HepG2 (cell line): Measurements from ENCODE around the gene RBM12. TPM values are rescaled to one million over a fixed set of nuclear protein-coding genes. Genes with fewer than 3 reads are reported as not detected.

ENCODE experiments used
- DMAP1 ChIP-seq: IDR thresholded peaks from 2 replicates; pipeline ENCODE4 v1.6.1; 2016
- FOXJ3 ChIP-seq: sonication (generic); formaldehyde crosslinking; IDR thresholded peaks from 2 replicates; pipeline ENCODE4 v1.4.0; 2020; ENCODE audit warnings: missing genetic modification reagents, mild to moderate bottlenecking, borderline replicate concordance
- HNRNPUL1 ChIP-seq: fragments of 200-400 bp; formaldehyde crosslinking; IDR thresholded peaks from 2 replicates; pipeline ENCODE4 v1.6.1; 2017; ENCODE audit warnings: low read depth, mild to moderate bottlenecking, low read length, moderate library complexity
- HOXA9 ChIP-seq: sonication (generic); formaldehyde crosslinking; IDR thresholded peaks from 2 replicates; pipeline ENCODE4 v1.8.1; 2022; ENCODE audit warnings: missing genetic modification reagents, mild to moderate bottlenecking, moderate library complexity, borderline replicate concordance
- MIER2 ChIP-seq: IDR thresholded peaks from 2 replicates; pipeline ENCODE4 v1.6.1; 2016; ENCODE audit warnings: missing biosample characterization, missing genetic modification reagents
- NFATC3 ChIP-seq: sonication (generic); formaldehyde crosslinking; IDR thresholded peaks from 2 replicates; pipeline ENCODE4 v1.5.1; 2020; ENCODE audit warnings: mild to moderate bottlenecking, missing genetic modification reagents
- NKX3-1 ChIP-seq: sonication (generic); formaldehyde crosslinking; IDR thresholded peaks from 2 replicates; pipeline ENCODE4 v1.5.0; 2020; ENCODE audit warnings: missing genetic modification reagents
- PAX8 ChIP-seq: sonication (generic); formaldehyde crosslinking; IDR thresholded peaks from 2 replicates; pipeline ENCODE4 v1.8.0; 2022; ENCODE audit warnings: mild to moderate bottlenecking, missing genetic modification reagents, borderline replicate concordance
- RAD51 ChIP-seq: fragments of 450-650 bp; IDR thresholded peaks from 2 replicates; pipeline ENCODE4 v1.6.1; 2016; ENCODE audit warnings: borderline replicate concordance
- ZNF180 ChIP-seq: sonication (generic); formaldehyde crosslinking; IDR thresholded peaks from 2 replicates; pipeline ENCODE4 v1.4.0; 2020; ENCODE audit warnings: low read depth, missing genetic modification reagents, borderline replicate concordance
- ZNF7 ChIP-seq: IDR thresholded peaks from 2 replicates; pipeline ENCODE4 v1.6.1; 2016; ENCODE audit warnings: missing biosample characterization, missing genetic modification reagents
- ZNF772 ChIP-seq: sonication (generic); formaldehyde crosslinking; IDR thresholded peaks from 2 replicates; pipeline ENCODE4 v1.5.0; 2020; ENCODE audit warnings: mild to moderate bottlenecking, missing genetic modification reagents
- polyA plus RNA-seq, 8 experiments: library from polyadenylated mRNA; depleted of rRNA in 3 of 8; stranded (reverse) in 7 of 8; unstranded in 1 of 8; fragments of >200 nt; fragmentation: Illumina TruSeq in 4 of 8; extraction: Trizol in 4 of 8; gene quantifications; 2 replicates each; pipeline versions ENCODE4 v1.2.1 to v1.2.3, GENCODE V29; 2011 to 2016; ENCODE audit warnings: low read depth in 4 of 8, missing spikeins in 1 of 8, mixed read lengths in 1 of 8; ENCODE audit not compliant: insufficient read depth in 1 of 8
- total RNA-seq, 5 experiments: library from RNA; depleted of rRNA; stranded (reverse); fragments of >200 nt; fragmentation: Illumina TruSeq; extraction: Trizol; gene quantifications; 2 replicates each; pipeline ENCODE4 v1.2.3, GENCODE V29; 2016; ENCODE audit warnings: low read depth in 1 of 5
- TF ChIP-seq, protein P1 (sequence below): sonication (generic); formaldehyde crosslinking; IDR thresholded peaks from 2 replicates; pipeline ENCODE4 v1.4.0; 2020; ENCODE audit warnings: missing genetic modification reagents
- TF ChIP-seq, protein P2 (sequence below): sonication (generic); formaldehyde crosslinking; conservative IDR thresholded peaks from 2 replicates; pipeline ENCODE4 v1.4.0; 2020; ENCODE audit warnings: missing genetic modification reagents
- TF ChIP-seq, protein P3 (sequence below): sonication (generic); formaldehyde crosslinking; IDR thresholded peaks from 2 replicates; pipeline ENCODE4 v1.4.0; 2020; ENCODE audit warnings: missing genetic modification reagents, borderline replicate concordance
- TF ChIP-seq, protein P4 (sequence below): sonication (generic); formaldehyde crosslinking; IDR thresholded peaks from 2 replicates; pipeline ENCODE4 v1.5.1; 2020; ENCODE audit warnings: missing genetic modification reagents, mild to moderate bottlenecking, borderline replicate concordance
- TF ChIP-seq, protein P5 (sequence below): sonication (generic); formaldehyde crosslinking; IDR thresholded peaks from 2 replicates; pipeline ENCODE4; 2020; ENCODE audit warnings: missing genetic modification reagents, mild to moderate bottlenecking, borderline replicate concordance
- TF ChIP-seq, protein P6 (sequence below): sonication (generic); formaldehyde crosslinking; IDR thresholded peaks from 2 replicates; pipeline ENCODE4 v1.8.1; 2022; ENCODE audit warnings: mild to moderate bottlenecking, missing genetic modification reagents
- TF ChIP-seq, protein P7 (sequence below): sonication (generic); formaldehyde crosslinking; conservative IDR thresholded peaks from 2 replicates; pipeline ENCODE4 v1.8.0; 2022; ENCODE audit warnings: low read depth, missing genetic modification reagents

Gene RBM12
- total and polyA plus RNA-seq, 2 of the 13 experiments (the other 11 are each of a cell fraction or from before 2014, with no cell fraction given) = 97.9 to 104 TPM

DNA sequence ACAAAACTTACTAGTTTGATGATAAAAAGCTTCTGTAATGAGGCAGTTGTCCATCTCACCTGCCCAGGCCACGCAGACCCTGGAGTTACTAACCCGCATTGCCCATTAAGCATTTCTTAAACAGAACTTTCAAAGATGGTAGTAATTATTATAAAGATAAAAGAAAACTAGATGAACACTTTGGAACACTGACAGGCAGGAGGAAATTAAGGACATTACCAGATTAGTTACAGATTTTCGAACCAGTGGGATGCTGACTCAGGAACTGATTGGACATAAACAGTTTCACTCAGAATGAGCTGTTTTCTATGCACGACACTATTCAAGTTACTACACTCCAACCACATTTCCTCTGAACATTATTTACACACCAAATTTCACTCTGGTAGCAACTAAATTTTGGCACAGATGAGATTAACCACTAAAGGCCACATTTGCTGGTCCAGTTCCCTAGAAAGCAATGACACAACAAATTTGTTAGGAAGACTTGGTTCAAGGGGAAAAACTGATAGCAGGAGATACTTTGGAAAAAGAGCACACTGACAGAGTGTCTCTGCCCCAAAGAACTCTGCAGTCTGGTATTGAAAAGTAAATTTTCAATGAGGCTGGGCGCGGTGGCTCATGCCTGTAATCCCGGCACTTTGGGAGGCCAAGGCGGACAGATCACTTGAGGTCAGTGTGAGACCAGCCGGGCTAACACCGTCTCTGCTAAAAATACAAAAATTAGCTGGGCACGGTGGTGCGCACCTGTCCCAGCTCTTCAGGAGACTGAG is 37.5 kb upstream of the RBM12 start (continued):
- TF ChIP-seq, protein P1, sequence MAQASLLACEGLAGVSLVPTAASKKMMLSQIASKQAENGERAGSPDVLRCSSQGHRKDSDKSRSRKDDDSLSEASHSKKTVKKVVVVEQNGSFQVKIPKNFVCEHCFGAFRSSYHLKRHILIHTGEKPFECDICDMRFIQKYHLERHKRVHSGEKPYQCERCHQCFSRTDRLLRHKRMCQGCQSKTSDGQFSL (CRISPR knock-in tag) = no peak
- TF ChIP-seq NKX3-1 (CRISPR knock-in tag) (no peak), NFATC3 (CRISPR knock-in tag) (no peak), RAD51 (no peak), ZNF7 (no peak), HOXA9 (CRISPR knock-in tag) (peak; percentile 42; the same call in 1 of the 2 replicates), MIER2 (CRISPR knock-in tag) (no peak), ZNF180 (CRISPR knock-in tag) (peak; percentile 69; the same call in 1 of the 2 replicates), FOXJ3 (CRISPR knock-in tag) (peak; percentile 43; the same call in 1 of the 2 replicates), DMAP1 (CRISPR knock-in tag) (no peak), PAX8 (CRISPR knock-in tag) (no peak), ZNF772 (CRISPR knock-in tag) (no peak), HNRNPUL1 (no peak)
- TF ChIP-seq, protein P2, sequence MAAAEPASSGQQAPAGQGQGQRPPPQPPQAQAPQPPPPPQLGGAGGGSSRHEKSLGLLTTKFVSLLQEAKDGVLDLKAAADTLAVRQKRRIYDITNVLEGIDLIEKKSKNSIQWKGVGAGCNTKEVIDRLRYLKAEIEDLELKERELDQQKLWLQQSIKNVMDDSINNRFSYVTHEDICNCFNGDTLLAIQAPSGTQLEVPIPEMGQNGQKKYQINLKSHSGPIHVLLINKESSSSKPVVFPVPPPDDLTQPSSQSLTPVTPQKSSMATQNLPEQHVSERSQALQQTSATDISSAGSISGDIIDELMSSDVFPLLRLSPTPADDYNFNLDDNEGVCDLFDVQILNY (CRISPR knock-in tag) = no peak; the same call in 1 of the 2 replicates
- TF ChIP-seq, protein P3, sequence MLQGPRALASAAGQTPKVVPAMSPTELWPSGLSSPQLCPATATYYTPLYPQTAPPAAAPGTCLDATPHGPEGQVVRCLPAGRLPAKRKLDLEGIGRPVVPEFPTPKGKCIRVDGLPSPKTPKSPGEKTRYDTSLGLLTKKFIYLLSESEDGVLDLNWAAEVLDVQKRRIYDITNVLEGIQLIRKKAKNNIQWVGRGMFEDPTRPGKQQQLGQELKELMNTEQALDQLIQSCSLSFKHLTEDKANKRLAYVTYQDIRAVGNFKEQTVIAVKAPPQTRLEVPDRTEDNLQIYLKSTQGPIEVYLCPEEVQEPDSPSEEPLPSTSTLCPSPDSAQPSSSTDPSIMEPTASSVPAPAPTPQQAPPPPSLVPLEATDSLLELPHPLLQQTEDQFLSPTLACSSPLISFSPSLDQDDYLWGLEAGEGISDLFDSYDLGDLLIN (CRISPR knock-in tag) = no peak
- TF ChIP-seq, protein P4, sequence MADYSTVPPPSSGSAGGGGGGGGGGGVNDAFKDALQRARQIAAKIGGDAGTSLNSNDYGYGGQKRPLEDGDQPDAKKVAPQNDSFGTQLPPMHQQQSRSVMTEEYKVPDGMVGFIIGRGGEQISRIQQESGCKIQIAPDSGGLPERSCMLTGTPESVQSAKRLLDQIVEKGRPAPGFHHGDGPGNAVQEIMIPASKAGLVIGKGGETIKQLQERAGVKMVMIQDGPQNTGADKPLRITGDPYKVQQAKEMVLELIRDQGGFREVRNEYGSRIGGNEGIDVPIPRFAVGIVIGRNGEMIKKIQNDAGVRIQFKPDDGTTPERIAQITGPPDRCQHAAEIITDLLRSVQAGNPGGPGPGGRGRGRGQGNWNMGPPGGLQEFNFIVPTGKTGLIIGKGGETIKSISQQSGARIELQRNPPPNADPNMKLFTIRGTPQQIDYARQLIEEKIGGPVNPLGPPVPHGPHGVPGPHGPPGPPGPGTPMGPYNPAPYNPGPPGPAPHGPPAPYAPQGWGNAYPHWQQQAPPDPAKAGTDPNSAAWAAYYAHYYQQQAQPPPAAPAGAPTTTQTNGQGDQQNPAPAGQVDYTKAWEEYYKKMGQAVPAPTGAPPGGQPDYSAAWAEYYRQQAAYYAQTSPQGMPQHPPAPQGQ (CRISPR knock-in tag) = no peak
- TF ChIP-seq, protein P5, sequence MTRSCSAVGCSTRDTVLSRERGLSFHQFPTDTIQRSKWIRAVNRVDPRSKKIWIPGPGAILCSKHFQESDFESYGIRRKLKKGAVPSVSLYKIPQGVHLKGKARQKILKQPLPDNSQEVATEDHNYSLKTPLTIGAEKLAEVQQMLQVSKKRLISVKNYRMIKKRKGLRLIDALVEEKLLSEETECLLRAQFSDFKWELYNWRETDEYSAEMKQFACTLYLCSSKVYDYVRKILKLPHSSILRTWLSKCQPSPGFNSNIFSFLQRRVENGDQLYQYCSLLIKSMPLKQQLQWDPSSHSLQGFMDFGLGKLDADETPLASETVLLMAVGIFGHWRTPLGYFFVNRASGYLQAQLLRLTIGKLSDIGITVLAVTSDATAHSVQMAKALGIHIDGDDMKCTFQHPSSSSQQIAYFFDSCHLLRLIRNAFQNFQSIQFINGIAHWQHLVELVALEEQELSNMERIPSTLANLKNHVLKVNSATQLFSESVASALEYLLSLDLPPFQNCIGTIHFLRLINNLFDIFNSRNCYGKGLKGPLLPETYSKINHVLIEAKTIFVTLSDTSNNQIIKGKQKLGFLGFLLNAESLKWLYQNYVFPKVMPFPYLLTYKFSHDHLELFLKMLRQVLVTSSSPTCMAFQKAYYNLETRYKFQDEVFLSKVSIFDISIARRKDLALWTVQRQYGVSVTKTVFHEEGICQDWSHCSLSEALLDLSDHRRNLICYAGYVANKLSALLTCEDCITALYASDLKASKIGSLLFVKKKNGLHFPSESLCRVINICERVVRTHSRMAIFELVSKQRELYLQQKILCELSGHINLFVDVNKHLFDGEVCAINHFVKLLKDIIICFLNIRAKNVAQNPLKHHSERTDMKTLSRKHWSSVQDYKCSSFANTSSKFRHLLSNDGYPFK (CRISPR knock-in tag) = no peak
- TF ChIP-seq, protein P6, sequence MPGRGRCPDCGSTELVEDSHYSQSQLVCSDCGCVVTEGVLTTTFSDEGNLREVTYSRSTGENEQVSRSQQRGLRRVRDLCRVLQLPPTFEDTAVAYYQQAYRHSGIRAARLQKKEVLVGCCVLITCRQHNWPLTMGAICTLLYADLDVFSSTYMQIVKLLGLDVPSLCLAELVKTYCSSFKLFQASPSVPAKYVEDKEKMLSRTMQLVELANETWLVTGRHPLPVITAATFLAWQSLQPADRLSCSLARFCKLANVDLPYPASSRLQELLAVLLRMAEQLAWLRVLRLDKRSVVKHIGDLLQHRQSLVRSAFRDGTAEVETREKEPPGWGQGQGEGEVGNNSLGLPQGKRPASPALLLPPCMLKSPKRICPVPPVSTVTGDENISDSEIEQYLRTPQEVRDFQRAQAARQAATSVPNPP (CRISPR knock-in tag) = peak; percentile 84; the same call in 1 of the 2 replicates
- TF ChIP-seq, protein P7, sequence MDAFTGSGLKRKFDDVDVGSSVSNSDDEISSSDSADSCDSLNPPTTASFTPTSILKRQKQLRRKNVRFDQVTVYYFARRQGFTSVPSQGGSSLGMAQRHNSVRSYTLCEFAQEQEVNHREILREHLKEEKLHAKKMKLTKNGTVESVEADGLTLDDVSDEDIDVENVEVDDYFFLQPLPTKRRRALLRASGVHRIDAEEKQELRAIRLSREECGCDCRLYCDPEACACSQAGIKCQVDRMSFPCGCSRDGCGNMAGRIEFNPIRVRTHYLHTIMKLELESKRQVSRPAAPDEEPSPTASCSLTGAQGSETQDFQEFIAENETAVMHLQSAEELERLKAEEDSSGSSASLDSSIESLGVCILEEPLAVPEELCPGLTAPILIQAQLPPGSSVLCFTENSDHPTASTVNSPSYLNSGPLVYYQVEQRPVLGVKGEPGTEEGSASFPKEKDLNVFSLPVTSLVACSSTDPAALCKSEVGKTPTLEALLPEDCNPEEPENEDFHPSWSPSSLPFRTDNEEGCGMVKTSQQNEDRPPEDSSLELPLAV (CRISPR knock-in tag) = no peak
